ENCODE results near the gene RFX8.
A peak's percentile ranks its signal among the peaks of the same experiment; 100 is the strongest.

The RFX8 gene

DNA sequence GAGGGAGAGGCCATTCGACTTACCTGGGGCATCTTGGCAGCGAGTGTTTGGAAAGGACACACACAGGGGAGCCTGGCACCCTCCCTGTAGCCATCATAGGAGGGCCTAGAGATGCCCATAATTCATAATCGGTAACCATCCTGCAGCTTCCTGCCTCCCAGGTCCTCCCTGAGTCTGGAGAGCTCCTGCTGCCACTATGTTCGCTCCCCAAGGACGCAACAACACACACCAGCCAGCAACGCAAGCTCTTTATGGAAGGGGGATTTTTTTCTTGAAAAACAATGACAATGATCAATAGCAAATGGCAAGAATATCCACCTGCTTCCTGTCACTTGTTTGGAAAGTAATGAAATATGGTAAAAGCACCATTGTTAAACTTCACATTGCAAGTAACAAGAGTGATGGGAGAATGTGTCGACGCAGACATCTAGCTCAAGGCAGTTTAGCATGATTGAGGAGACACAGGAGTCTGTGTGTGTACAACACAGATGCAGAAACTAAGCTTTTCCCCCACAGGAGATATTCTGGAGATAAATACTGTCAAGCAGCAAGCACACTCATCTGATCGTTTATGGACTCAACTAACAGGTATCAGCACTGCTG is 62.7 kb downstream of the RFX8 start:
- DNase-seq (ENCODE audit: low read depth in 3 of 3, low spot score in 1 of 3) = no peak

DNA sequence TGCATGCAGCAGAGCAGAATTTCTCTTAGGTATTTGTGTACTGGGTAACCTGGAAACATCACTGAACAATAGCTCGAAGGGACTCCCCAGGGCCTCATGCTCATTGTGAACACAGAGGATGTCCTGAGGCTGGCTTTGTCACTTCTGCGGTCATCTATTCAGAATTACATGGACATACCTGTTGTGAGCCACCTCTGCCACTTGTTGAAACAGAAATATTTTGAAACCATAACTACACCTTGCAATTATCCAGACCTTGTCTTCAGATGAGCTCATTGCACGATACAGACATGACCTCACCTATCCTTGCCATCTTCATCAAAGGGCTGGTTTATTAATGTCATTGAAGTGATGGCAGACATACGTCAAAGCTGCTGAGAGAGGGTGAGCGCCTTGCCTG is 64.2 kb downstream of the RFX8 start:
- no peak for DNase-seq (ENCODE audit: low read depth in 3 of 3, low spot score in 1 of 3)

DNA sequence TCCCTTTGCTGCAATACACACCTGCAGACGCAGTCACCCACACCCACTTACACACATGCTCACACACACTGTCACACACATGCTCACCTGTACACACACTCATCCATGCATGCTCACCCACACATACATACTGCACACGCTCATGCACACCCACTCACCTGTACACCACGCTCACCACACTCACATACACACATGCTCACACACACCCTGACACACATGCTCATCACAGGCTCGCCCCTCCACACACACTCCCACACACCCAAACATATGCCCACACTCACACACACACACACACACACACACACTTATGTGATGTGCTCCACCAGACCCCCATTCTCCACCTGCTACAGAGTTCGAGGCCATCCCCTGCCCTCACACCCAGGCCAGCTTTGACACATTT is 64.8 kb downstream of the RFX8 start:
- no peak for DNase-seq (ENCODE audit: low read depth in 3 of 3, low spot score in 1 of 3)

DNA sequence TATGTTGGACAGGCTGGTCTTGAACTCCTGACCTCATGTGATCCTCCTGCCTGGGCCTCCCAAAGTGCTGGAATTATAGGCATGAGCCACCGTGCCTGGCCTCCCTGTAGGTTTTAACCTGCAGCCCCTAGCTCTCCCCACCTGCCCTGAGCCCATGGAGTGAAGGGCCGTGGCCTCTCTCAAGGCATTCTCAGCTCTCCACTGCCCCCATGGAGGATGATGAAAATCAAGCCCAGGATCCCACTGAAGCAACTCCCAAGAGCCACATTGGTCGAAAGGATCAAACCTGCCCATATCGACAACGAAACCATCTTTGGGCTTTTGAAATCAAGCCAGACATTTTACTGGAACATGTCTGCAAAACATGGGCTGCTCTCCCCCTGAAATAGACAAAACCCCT is 65.2 kb downstream of the RFX8 start:
- no peak for DNase-seq (ENCODE audit: low read depth in 3 of 3, low spot score in 1 of 3)

DNA sequence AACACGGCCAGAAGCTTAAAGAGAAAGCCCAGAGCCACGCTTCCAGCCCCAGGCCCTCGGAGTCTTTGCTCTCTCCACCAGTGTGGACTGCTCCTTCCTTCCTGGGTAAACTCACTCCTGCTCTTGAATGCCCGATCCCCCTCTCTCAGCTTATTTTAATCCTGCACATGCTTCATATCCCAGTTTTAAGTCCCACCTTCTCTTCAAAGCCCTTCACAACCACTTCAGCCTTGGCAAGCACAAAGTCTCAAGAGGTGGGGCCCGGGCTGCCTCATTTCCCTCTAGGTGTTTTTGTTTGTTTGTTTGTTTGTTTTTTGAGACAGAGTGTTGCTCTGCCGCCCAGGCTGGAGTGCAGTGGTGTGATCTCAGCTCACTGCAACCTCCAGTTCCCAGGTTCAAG is 66.0 kb downstream of the RFX8 start:
- no peak for DNase-seq (ENCODE audit: low read depth in 3 of 3, low spot score in 1 of 3)

DNA sequence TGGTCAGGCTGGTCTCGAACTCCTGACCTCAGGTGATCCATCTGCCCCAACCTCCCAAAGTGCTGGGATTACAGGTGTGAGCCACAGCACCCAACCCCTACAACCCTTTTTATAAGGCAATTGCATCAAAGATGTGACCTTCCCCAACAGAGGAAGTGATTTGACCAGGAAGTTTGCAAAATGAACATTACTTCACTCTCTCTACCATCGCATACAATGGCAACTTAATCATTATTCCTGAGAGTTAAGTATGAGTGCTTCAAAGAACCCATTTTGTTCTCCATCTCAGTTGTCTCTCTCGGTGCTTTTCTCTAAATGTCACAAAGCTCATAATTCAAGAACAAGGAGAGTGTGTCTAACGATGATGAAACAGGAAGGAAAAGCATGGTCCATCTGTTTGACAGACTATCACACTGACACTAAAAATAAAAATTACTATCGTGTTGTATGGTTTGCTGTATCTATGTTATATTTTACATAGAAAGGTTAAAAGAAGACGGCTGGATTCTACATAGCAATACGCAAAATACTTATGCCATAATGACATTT is 69.5 kb downstream of the RFX8 start:
- no peak for DNase-seq (ENCODE audit: low read depth in 3 of 3, low spot score in 1 of 3)

DNA sequence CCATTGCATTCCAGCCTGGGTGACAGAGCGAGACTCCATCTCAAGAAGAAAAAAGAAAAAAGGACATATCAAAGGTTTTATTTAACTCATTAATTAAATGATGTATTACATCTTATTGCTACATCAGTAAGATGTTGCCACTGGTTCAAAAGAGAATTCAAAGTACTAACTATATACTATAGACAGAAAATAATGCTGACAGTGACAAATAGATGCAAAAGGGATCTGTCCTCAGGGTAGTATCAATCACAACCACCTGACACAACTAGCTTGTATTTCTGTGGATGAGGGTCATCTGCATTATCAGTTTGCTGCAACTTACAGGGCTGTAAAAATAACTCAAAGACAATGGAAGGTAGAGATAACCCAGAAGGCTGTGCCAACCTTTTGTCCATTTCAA is 71.2 kb downstream of the RFX8 start:
- no peak for DNase-seq (ENCODE audit: low read depth in 3 of 3, low spot score in 1 of 3)

DNA sequence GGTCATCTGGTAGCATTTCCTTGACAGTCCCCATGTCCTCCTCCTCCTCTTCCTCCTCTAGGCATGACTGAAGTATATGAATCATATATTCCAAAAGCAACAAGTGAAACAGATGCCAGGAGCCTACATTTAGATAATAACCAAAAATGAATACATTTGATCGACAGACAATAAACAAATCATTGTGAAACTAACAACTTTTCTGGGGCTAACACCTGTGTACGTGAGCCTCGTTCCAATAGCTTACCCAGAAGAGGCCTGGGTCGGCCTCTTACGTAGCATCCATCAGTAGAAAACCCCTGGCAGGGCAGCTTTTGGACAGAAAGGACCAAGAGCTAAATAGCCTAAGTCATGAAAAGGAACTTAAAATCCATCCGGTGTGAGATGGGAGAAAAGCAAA is 72.3 kb downstream of the RFX8 start:
- no peak for DNase-seq (ENCODE audit: low read depth in 3 of 3, low spot score in 1 of 3)

DNA sequence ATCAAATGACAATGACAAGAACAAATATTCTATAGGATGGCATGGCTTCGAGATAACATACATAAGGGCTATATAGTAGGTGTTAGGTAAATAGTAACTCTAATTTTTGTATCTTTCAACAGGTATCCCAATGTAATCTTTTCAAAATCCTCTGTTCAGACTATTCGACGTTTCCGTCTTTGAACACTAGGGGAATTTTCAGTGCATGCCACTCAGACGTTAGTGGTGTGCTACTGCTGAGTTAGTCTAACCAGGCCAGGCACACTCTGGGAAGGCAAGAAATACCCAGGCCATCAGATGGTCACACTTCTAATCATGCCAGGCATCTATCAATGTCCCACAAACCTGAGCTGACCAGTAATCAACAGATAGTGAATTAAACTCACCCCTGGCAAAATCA is 73.0 kb downstream of the RFX8 start:
- no peak for DNase-seq (ENCODE audit: low read depth in 3 of 3, low spot score in 1 of 3)

DNA sequence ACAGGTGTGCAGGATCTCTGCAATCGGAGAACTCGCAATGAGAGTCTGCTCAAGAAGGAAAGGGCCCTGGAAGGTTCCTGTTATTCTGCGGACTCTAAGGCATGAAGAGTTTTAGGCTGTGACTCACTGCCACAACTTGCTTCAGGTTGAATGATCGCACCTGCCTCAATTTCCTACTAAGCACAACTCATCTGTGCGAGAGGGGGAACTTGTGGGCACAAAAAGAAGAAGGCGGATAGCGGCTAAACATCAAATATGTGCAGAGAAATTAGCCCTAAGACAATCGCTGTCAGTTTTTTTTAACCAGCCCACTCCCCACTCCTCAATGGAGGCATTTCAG is 73.6 kb downstream of the RFX8 start:
- DNase-seq (ENCODE audit: low read depth in 3 of 3, low spot score in 1 of 3) = no peak

DNA sequence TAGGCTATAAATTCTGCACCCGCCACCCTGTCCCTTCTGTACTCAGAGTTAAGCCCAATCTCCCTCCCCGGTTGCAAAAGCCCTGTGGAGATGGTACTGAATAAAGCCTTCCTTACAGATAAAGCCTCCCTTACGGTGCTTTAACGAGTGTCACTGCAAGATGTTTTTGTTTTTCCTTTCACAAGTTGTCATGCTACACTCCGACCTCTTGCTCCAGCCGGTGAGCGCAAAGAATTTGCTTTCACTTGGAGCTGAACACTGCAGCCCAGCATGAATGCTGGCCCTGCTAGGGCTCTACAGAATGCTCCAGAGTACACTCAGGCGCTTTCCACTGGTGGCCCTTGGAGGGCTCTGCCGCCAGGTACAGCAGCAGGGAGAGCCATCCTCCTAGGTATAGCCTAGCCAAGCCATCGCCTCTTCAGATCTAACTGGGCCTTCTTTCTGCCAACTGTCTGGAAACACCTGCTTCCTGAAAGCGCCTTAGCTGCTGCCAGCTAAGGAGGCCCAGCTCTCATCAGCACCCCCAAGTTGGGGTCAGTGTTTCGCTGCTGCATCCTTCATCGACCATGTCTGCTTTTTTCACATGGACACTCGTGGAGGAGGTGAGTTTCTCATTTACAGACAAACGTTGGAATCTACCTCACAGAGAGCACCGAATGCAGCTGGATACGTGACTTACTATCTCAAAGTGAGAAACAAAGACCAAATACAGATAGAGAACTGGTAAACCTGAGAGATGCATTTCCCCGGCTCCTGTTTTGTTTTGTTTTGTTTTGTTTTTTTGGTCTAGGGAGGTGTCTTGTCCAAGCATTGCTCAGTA is 74.2 kb downstream of the RFX8 start:
- DNase-seq (ENCODE audit: low read depth in 3 of 3, low spot score in 1 of 3) = no peak

DNA sequence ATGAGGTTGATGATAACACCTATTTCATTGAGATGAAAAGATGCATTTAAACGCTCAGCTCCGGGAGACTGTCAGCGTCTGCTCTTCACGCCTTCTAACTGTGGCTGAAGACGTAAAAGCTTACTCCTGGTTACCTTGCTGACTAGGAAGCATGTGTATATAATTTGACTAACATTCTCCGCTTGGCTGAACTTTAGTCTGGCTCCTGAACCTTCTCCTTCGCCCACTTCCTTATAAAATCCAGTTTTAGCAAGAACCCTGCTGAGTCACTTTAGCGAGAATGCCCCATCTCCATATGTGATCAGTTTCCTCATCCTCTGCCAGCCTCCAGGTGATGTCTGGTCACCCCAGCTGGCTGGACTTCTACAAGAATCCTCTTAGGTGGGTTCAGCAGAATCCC is 74.9 kb downstream of the RFX8 start:
- DNase-seq (ENCODE audit: low read depth in 3 of 3, low spot score in 1 of 3) = no peak

DNA sequence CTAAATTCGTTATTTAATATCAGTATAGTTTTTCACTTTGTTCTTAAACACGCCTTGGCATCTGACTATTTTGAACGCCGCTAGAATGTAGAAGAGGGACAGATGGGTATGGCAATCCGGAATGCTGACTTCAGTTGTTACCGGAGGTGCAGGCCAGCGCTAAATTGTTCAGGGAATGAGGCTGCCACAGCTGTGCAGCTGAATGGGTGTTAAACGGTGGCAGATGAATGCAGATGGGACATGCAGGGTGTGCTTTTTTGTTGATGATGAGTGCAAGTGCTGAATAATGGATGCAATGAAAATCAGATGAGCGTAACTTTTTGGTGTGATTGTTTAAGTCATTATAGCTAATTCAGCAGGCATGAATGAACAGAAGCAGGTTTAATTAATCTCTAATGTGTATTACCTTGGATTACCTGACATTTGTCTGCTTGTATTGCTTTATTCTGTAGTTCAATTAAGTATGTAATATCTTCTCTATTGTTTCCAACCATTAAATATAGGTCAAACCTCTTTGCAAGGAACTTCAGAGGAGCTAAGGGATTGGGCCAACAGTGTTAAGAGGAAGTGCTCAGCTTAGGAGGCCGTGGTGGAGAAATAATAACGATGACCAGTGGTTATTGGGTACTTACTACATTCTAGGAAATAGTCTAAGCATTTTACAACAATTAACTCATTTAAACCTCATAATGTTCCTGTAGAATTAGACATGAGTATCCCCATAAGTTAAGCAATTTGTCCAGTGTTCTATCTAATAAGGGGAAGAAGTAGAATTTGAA is 75.7 kb downstream of the RFX8 start:
- DNase-seq (ENCODE audit: low read depth in 3 of 3, low spot score in 1 of 3) = no peak

DNA sequence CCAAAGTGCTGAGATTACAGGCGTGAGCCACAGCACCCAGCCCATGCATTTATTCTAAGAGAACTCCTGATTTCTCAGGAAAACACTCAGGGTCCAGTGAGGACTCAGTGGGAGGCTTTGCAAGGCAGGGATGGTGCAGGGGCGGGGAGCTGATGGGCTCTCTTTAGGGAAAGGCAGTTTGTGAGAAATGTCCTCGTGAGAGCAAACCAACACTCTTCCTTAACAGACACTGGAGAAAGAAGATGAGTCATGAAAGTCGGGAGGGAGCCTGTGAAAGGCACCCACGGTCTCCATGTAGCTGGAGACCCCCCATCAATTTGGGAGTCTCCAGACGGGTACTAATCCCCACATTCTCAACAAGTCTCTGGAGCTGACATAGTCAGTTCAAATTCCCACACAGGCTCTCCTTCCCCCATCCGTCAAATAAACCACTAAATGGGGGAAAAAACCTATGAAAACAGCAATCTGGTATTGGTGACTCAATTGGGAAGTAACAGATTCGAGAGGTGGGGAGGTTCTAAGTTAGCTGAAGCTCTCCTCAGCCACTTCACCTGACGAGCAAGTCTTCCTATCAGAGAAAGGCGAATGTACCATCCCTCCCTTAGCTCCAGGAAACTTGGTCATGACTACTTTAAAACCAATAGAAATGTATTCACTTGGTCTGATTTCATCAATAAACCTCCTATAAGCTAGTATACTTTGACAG is 76.6 kb downstream of the RFX8 start:
- no peak for DNase-seq (ENCODE audit: low read depth in 3 of 3, low spot score in 1 of 3)

DNA sequence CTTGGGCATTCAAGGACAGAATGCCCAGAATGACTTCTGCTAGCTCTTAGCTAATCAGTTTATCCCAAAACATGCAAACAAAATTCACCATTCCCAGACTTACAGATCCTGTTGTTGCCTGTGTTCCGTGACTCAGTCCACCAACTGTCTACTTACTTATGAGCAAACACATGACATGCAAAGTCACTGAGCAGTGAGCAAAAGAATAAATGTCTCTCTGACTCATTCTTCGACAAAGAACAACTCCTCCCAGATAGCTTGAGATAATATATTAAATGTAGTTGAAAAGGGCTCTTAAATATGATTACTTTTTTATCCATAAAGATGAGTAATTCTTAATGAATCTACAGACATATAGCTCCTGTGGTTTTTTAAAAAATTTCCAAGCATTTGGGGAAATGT is 78.6 kb downstream of the RFX8 start:
- DNase-seq (ENCODE audit: low read depth in 3 of 3, low spot score in 1 of 3) = no peak

DNA sequence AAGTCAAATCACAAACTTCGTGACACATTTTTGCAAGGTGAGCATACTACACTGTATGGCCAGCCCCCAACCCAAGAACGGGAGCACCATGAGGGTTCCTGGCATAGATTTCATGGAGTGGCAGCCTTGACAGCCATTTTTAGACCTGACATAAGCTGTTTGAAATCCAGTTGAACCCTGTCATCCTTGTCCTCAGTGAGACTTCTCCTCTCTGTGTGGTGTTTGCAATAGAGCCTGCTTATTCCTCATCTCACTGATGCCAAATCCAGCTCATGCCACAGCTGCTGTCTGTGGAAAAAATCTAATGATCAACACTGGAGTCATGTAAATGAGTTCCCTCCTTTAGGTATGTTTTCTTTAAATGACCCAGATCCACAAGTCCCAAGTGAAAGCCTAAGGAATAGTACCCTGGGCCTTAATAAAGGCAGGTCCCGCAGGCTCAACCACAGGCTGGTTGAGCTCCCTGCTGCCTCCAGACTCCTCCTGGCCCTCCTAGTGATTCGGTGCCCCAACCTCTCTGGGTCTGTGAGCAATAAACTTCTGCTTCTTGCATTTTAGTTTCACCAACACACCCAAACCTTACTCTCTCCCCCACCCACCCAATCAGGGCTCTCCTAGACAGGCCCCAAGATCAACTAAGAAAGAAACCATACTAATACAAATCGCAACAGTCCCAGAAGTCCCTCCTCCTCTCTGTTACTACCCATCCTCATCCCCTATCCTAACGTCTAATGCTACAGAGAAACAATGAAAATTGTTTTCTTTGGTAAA is 79.2 kb downstream of the RFX8 start:
- no peak for DNase-seq (ENCODE audit: low read depth in 3 of 3, low spot score in 1 of 3)

DNA sequence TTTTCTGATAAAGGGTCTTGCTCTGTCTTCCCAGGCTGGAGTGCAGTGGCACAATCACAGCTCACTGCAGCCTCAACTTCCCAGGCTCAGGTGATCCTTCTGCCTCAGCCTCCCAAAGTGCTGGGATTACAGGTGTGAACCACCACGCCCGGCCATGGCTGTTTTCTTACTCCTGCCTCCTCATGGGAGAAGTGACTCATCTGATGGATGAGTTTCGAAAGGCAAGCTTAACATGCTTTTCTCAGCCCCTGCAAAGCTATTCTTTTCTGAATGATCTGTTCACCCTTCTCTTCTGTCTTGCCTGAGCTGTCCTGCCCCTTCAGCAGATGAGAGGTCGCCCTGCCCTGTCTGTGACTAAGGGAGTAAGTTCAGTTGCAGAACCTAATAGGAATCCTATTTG is 86.7 kb downstream of the RFX8 start:
- no peak for DNase-seq (ENCODE audit: low read depth in 3 of 3, low spot score in 1 of 3)

DNA sequence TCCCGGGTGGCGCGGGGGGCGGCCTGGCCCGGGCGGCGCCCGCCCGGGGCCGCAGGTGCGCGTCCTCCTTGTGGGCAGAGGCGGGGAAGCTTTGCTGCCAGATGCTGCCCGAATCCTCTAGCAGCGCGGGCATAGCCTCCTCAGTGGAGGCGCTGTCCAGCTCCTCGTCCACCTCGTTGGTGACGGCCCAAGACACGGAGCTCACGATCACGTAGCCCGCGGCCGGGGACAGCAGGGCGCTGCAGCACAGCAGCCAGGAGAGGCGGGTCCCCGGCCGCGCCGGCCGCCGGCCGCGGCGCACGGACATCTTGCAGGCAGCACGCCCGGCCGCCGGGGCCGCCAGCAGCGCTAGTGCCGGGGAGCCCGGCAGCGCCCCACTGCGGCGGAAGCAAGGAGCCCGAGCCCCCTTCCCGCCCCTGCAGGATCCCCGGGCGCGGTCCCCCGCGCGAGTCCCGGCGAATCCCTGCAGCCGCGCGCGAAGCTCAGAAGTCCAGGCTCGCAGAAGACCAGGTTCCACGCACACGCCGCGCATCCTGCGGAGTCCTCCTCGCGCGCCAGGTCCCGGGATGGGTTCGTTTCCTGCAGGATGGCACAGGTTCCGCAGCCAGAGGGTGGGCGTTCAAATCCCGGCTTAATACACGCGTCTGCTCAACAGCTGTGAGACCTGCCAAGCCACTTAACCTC is 87.6 kb downstream of the RFX8 start, which contains the start of gene CREG2:
CREG2 (minus strand) TSS at position 353 of the 684 bp plus-strand sequence; CDS start at position 307, 46 bp downstream.
- DNase-seq (ENCODE audit: low read depth in 3 of 3, low spot score in 1 of 3) = peak in 2 of 3 donors; percentile 18 to 45

DNA sequence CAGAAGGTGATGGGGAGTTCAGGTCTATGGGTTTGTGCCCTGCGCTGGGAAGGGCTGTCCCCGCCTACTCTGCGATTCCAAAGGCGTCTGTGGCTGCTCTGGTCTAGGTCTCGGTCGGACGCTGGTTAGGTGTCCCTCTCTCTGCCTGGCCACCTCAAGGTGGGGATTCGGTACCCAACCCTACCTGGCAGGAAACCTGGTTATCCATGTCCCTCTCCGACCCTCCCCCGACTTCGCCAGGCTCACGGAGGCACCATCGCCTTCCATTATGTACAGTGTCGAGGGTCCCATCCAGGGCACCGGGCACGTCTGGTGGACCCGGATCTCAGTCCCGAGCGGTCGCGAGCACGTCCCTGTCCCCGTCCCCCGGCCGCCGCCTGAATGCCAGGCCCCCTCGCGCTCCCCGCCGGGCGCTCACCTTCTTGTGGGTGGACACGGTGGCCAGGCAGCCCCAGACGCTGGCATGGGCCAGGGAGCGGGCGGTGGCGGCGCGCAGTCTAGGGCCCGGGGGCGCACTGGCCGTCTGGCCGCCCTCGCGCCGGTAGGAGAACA is 88.2 kb downstream of the RFX8 start:
- DNase-seq (ENCODE audit: low read depth in 3 of 3, low spot score in 1 of 3) = no peak
